GM19438 (cell line): ENCODE data around the gene PRELID2.
"Not testable (repeated sequence)": the region's sequence is repeated elsewhere in the genome, so short reads cannot be mapped to it uniquely, and the experiment has no call there.

ENCODE experiments used
- ATAC-seq: cut with Tn5 transposase; IDR thresholded peaks from one replicate; pipeline ENCODE4 v1.9.1; 2021; ENCODE audit warnings: low read depth; ENCODE audit not compliant: unreplicated experiment

The PRELID2 gene

DNA sequence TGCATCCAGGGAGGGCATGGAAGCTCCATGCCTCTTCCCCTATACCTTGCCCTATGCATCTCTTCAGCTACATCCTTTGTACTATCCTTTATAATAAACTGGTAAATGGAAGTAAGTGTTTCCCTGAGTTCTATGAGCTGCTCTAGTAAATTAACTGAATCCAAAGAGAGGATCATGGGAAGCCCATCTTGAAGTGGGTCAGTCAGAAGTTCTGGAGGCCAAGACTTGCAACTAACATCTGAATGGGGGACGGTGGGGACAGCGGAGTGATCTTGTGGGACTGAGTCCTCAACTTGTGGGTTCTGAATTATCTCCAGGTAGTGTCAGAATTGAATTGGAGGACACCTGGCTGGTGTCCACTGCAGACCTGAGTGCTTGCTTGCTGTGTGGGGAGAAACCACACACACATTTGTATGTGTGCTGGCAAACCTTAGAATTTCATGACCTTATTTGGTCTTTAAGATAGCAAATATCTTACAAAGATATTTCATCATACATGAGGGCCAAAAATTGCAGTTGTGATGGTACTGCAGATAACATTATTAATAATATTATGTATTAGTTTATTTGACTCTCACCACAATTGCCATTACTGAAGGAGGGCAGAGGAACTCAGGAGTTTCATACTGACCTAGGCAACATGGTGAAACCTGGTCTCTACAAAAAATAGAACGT is 5.5 kb upstream of the PRELID2 start:
- ATAC-seq, result no peak

DNA sequence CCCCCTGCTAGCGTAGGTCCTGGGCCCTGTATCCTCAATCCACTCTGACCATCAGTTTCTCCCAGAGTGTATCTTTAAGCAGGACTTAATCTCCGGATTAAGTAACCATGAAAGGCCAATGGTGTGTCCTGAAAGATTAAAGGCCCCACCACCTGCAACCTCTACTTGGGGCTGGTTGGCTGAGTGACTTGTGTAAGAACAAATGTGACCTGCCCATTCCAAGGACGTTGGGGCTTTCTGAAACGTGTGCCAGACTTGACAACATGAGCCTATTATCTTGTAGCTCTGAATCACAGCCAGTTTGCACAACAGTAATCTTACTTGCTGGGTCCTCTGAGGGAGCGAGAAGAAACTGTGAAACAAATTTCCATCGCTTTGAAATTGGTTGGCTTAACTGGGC is 3.1 kb upstream of the PRELID2 start:
- no peak for ATAC-seq

DNA sequence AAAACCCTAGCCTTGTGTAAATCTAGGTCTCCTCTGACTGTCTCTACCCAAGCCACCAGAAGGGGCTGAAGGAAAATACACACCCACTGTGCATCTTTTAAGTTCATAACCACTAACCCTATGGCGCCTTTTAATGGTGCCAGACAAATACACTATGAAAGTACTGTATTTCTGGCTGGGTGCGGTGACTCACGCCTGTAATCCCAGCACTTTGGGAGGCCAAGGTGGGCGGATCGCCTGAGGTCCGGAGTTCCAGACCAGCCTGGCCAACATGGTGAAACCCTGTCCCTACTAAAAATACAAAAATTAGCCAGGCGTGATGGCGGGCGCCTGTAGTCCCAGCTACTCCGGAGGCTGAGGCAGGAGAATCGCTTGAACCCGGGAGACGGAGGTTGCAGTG is 1.1 kb upstream of the PRELID2 start:
- ATAC-seq, result not testable (repeated sequence)

DNA sequence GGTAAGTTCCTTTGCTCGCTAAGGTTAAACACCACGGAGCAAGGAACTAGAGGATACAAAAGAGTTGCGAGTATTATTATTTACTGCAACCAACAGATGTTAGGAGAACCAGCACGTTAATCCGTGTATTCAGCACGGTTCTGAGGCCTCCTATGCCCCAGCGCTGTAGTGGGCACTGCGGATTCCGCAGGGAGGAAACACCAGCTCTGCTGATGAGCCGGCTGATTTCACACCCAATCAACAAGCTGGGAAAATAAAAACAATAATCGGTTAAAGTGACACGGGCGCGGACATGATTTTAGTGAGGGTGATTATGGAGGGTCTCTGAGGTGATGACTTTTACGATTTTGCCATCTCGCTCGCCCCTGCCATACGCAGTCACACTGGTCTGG is 702 bp upstream of the PRELID2 start:
- ATAC-seq, result peak; percentile 16

DNA sequence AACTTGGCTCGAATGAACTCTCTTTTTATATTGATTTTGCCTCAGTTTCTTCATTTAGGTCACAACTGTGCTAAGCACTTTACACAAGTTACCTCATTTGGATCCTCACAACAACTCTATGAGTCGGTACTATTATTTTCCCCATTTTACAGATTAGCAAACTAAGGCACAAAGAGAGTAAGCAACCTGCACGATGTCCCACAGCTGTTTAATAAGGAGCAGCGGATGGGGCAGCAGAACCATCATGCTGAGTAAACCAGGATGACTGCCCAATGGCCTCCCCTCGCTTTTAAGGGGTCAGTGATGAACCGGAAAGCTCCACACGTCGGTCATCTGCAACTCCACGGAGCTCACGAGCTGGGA is 607 bp downstream of the PRELID2 start:
- peak; percentile 7 for ATAC-seq

DNA sequence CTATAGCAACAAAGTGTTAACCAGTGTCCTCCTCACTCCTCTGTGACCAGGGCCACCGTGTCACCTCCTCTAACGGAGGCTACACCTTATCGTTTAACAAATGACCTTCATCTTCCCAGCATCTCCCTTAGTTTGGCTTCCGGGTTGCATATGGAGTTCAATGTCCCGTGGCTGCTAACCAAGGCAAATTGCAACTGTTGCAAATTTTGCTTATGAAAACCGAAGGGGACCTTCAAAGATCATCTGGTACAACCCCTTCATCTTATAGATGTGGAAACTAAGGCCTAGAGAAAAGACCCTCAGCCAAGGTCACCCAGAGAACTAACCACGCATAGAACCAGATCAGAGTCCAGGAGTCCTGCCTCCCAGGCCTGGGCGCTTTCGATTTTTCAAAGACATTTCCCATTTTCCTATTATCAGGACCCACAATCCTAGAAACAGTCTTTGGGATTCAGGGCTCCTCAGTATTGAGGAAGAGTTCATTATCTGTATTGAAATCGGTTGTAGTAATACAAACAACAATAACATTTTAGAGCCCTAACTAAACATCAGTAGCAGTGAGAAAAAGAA is 1.4 kb downstream of the PRELID2 start:
- no peak for ATAC-seq

DNA sequence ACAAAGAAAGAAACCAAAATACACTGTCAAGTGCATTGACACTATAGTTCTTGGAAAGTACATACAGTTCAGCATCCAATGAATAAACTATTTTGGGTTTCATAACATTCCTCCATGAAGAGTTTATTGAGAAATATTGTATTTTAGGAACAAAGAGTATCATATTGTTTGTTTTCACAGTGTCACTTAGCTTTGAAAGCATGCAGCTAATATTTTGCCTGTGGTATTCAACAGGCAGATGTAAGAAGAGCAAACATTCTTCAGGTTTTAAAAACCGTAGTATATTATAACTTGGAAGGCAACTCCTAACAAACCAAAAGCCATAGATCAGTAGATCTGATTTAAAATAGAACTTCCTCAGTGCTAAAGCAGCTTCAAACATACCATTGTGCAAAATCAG is 4.5 kb downstream of the PRELID2 start:
- no peak for ATAC-seq

DNA sequence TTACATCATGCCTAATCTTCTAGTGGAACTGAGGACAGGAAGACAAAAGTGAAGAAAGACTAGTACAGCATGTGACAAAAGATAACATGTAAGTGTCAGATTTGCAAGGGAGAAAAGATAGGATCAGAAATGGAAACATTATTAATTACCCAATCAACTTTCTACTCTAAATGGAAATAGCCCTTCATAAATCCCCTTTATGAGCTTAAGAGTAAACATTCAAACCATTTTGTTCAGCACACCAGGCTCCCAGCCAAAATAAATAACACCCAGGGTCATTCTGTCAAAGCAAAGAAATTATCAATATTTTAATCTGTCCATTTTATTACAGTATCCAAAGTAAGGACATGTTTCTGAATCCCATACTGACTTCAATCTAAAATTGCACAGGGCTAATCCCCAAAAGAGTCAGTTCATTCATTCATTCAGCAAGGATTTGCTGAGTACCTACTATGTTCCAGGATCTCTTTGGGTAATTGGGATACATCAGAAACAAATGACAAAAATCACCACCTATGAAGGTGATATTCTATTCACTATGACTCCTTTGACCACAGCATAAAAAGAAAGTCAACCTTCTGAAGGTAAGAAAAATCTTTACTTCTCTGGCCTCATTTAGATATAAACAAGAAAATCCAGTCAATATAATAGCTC is 5.3 kb downstream of the PRELID2 start:
- no peak for ATAC-seq

DNA sequence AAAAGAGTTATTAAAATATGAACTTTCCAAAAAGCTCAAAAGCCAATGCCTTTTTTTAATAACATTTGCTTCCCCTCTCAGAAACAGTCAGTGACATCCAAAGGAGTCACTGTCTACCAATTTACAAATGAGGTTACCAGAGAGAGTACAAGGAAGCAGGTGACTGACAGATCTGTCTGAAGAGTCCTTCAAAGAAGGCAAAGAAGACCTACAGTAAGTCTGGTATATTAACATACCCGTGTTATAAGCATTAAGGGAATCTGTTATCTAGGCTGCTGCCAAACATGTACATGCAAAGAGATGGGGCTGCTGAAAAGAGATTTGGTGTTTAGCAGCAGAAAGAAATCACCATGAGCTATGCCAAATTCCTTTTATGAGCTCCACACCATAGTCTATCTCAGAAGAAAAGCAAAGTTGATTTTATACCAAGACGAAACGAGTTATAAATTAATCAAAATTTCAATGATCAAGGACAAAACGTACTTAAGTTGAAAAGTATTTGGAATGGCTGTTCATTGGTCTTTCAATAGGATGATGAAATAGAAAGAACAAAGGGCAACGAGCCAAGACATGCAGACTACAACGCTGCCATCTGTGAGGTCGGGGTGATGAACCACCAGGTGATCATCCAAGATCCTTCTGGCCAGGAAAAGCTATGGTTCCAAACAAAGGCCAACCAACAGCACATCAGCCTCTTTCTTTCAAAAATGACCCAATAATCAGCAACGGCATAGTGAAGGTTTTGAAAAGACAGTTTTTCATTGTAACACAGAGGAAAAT is 8.1 kb downstream of the PRELID2 start:
- ATAC-seq, result no peak

DNA sequence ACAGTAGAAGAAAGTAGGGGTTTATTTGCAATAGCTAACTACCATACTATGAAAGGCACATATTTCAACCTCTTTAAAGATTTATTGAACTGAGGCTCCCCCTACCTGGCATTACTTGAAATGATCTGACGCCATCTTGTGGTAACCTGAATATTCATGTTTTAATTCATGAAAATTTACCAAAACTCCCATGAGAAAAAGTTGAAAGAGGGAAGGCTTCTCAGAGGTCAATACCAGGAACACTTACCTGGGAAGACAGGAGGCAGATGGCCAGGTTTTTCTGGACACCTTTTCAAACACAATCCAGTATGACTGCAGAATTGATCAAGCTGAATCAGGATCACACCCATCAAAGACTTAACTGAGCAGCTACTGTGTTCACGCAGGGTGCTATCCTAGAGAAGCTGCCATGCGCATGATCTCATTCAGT is 9.4 kb downstream of the PRELID2 start:
- peak; percentile 69 for ATAC-seq

DNA sequence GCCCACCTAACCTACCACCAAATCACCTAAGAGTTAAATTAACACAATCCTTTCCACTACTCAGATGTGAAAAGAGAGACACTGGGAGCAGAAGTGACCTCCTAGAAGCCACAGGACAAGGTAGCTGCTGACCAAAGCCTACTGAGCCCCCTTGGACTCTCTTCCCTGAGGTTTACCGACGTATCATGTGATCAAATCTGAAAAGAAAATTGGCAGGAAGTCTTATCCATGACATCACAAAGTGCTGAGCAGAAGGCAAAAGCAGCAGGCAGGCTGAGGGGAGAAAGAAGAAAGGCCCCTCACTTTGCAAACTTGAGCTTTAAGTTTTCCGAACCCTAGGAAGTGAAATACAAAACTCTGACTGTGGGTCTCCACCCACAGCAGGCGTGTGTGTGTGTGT is 11.1 kb downstream of the PRELID2 start:
- ATAC-seq, result no peak

DNA sequence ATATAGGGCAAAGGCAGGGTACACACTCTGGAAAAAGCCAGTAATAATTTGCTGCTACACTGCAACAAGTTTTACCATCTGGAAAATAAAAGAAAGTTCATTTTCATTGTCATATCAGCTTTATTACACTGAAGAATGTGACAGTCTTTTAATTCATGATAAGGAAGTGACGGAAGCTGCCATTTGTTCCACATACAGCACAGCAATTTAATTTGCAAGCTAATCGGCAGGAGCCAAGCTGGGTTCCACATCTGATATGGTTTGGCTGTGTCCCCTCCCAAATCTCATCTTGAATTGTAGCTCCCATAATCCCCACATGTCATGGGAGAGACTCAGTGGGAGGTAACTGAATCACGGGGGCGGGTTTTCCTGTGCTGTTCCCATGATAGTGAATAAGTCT is 16.5 kb downstream of the PRELID2 start:
- ATAC-seq, result no peak

DNA sequence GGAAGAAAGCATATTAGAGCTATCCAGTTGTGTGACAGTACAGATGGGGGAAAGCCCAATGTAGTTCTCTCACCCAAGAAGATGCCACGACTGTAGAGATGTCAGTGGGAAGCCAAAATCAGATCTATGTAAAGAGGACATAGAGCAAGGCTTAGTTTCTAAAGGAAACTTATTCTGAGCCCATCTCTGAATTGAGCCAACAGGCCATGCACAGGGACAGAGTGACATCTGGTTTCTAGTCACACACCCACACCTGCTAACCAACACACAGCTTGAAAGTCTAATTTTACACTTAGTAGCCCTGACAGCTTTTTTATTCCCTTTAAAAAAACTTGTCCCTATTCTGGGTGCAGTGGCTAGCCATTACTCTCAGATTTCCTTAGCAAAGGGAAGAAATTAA is 22.3 kb downstream of the PRELID2 start:
- ATAC-seq, result no peak

DNA sequence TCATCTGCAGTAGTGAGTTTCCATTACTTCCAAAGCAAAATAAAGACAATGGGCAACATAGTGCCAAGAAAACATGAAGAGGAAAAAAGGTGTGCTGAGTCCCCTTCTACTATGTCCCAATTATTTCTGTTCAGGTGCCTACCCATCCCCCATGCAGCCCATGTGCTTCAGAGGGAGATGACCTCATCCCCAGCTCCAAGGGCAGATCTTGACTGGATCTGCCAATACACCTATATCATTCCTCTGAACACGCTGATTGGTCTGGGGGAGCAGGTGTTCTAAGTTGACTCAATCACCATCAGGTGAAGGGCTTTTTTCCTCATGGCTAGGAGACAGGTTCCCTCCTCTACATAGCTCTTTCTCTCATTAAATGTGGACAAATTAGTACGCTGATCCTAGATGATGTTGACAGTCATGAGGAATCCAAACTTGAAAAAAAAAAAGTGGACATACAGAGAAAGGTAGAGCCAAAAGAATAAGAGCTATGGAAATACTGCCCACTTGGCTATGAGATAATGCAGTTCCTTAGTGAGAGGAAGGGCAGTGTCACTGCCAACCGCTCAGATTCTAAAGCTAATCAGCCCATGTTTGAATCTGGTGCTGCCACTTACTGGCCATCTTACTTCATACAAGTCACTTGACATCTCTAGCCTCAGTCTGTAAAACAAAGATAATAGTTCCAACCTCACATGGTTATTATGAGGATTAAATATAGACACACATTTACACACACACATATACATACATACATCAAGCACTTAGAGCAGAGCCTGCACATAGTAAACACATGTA is 23.1 kb downstream of the PRELID2 start:
- no peak for ATAC-seq

DNA sequence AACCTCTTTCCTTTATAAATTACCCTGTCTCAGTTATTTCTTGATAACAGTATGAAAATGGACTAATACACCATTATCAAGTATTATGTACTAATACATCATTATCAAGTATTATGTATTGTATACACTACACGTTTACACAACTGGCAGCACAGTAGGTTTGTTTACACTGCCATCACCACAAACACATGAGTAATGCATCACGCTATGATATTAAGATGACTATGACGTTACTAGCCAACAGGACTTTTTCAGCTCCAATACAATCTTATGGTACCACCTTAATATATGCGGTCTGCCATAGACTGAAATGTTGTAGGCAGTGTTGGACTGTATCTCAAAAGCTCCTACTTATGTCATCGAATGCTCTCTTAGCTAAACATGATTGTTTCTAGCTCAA is 28.2 kb downstream of the PRELID2 start:
- ATAC-seq, result no peak

DNA sequence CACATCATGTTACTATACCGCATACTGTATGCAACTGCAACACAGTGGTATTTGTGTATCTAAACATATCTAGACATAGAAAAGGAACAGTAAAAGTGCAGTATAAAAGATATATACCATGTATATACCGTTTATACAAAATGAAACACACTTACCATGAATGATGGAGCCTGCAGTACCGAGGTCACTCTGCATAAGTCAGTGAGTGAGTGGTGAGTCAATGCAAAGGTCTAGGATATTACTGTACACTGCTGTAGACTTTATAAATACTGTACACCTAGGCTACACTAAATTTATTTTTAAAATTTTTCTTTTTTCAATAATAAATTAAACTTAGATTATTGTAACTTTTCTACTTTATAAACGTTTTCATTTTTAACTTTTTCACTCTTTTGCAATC is 29.3 kb downstream of the PRELID2 start:
- no peak for ATAC-seq

DNA sequence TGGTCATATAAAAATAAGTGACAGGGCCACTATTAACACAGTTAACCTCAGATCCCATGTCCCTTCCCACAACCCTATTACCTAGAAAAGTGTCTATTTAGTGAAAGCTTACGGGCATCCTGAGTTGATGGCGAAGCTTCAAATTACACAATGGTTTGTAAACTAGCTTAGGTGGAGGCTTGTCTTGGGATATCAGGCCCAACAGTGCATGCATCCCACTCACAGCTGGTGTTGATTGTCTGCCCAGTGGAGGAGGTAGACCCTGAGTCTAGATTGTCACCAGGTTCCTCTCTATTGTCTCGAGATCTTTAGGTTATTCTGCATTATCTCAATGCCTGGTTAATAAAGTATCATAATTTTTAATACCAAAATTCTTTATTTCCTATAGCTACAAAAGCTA is 30.4 kb downstream of the PRELID2 start:
- ATAC-seq, result no peak

DNA sequence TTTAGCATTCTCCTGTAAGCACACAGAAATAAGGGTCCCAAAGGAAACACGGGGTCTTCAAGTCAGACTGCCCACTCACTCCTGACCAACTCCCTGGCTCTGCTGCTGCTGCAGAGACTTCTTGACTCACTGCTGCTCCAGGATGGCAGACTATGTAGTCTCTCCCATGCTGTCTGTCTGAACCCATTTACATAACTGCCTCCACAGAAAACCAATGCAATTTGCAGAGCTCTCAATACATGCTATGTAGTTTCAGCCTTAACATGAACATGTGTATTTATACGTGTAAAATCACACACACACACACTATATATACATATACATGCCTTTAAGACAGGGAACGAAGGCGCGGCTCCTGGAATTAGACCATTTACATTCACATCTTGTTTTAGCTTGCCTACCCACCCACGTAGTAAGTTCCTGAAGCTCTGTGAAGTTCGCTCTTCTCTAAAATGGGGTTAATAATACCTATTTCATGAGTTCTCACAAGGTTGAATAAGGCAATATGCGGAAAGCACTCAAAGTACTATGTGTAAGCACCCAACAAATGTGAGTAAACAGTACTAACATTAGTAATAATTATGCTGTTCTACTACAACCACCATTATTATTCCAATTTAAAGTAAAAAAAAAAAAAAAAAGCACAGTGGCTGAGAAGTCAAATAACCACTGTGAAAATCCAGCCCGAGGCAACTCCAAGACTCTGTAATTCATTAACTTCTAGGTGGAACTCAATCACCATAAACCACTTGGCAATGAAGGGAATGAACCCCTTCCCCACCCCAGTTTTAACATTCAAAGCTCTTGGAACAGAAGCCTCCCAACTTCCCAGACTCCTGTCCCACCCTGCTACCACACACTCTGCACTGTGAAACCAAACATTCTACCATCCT is 31.8 kb downstream of the PRELID2 start:
- ATAC-seq, result no peak

DNA sequence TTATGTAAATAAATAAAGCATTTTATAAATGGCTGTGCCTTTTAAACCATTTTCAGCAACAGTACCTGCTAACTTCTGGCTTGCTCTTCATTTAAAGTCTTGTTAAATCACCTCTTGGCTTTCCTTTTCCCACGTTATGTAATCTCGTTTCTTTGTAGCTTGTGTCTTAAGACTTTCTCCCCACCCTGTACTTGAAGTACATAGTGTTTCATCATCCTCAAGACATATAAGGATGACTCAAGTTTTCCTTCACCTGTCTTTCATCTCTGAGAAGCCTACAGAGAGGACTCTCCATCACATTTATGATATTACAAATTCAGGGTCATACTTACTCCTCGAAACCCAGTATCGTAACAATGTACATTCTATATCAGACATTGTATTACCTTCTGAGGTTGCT is 33.9 kb downstream of the PRELID2 start:
- no peak for ATAC-seq

DNA sequence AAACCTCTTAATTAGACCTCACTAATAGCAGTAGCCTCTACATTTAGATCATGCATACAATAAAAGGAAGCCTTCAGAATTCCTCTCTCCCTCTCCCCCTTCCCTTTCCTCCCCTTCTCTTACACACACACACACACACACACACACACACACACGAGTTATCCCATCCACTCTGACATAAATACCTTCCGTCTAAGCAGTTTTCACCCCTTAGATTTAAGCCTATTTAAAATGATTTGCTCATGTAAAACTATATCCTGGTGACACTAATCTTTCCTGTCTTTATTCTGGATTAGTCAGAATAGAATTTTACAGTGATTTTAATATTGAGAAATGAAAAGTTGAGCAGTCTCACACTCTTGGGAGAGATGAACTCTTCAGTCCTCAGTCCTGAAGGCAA is 35.0 kb downstream of the PRELID2 start:
- ATAC-seq, result no peak
